IPS-20b (cell line): ENCODE results near the gene CCNA2.

Experiments used
- H3K27ac ChIP-seq: one replicate; pipeline ENCODE4 v1.5.1; 2013; ENCODE audit warnings: low read length
- H3K27me3 ChIP-seq: 2 replicates; pipeline ENCODE4 v1.6.1; 2013; ENCODE audit warnings: mild to moderate bottlenecking, low read length, inconsistent platforms; ENCODE audit not compliant: insufficient read depth
- H3K36me3 ChIP-seq: 2 replicates; pipeline ENCODE4 v1.6.1; 2013; ENCODE audit warnings: low read depth, mild to moderate bottlenecking, inconsistent platforms, low read length, moderate library complexity; ENCODE audit not compliant: insufficient read depth
- H3K4me1 ChIP-seq: 2 replicates; pipeline ENCODE4 v1.6.1; 2013; ENCODE audit warnings: mild to moderate bottlenecking, control low read depth, inconsistent platforms, low read length, moderate library complexity; ENCODE audit not compliant: insufficient read depth
- H3K4me3 ChIP-seq: 2 replicates; pipeline ENCODE4 v1.5.1; 2013; ENCODE audit warnings: mild to moderate bottlenecking, low read length, inconsistent platforms
- H3K9ac ChIP-seq: 2 replicates; pipeline ENCODE4 v1.6.1; 2013; ENCODE audit warnings: low read depth, mild to moderate bottlenecking, inconsistent platforms, low read length, moderate library complexity
- H3K9me3 ChIP-seq: 2 replicates; pipeline ENCODE4 v1.6.1; 2013; ENCODE audit warnings: mild to moderate bottlenecking, low read depth, low read length, inconsistent platforms; ENCODE audit not compliant: insufficient read depth

Gene CCNA2

DNA sequence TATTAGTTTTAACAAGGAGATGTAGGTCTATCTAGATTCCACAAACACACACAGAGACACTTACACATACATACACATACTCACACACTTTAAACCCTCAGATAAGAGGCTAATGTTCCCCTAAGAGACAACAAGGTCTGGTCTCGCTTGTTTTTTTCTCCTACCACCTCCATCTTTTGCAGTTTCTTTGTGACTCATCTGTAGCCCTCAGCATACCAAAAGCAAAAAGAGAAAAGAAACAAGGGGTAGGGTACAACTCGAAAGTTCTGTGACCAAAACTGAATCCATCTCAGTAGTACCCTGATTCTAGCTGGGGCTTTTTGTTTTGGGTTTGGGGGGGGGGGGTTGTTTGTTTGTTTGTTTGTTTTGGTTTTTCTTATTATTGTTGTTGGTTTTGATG, 34.8 kb downstream of the CCNA2 start:
- H3K9me3 ChIP-seq: no peaks in the 10 kb centered on the region
- no peak overlapping the region for H3K27ac ChIP-seq
- H3K27me3 ChIP-seq: no peaks in the 10 kb centered on the region
- H3K4me1 ChIP-seq: peaks cover 4% of the 10 kb centered on the region; the same call in 1 of the 2 replicates
- H3K36me3 ChIP-seq: no peaks in the 10 kb centered on the region
- no peak overlapping the region for H3K9ac ChIP-seq
- no peak overlapping the region for H3K4me3 ChIP-seq

- Histone ChIP-seq H3K27me3 (no peaks in the 10 kb centered on the region), H3K9ac (no peak overlapping the region), H3K36me3 (no peaks in the 10 kb centered on the region), H3K4me3 (no peak overlapping the region), H3K27ac (no peak overlapping the region), H3K9me3 (no peaks in the 10 kb centered on the region), H3K4me1 (peaks cover 4% of the 10 kb centered on the region; the same call in 1 of the 2 replicates)
Observed at GRCh38 chr4:121786221-121786620, 37.5 kb downstream of the CCNA2 start.

DNA sequence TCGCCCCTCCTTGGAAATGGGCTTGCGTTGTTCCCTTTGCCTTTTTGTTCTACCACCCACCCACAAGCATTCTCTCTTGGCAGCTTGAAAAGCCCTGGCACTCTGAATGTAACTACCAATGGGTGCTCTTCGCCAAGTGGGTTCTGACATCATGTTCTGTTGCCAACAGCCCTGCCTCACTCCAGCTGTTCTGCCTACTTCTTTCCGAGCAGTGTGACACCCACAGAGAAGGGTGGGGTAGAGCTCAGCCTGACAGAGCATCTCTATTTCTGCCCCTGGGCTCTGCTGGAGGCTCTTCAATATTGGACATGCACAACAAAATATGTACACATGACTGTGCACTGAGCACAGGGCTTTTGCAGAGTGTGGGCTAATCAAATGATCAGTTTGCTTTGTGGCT, 38.2 kb downstream of the CCNA2 start:
- Histone ChIP-seq H3K27ac (no peak overlapping the region), H3K4me1 (peaks cover 4% of the 10 kb centered on the region; the same call in 1 of the 2 replicates), H3K9ac (no peak overlapping the region), H3K9me3 (no peaks in the 10 kb centered on the region), H3K27me3 (no peaks in the 10 kb centered on the region), H3K4me3 (no peak overlapping the region), H3K36me3 (no peaks in the 10 kb centered on the region)

GRCh38 chr4:121784975-121785374, 38.7 kb downstream of the CCNA2 start:
- no peak overlapping the region for H3K9ac ChIP-seq
- no peaks in the 10 kb centered on the region for H3K9me3 ChIP-seq
- peaks cover 4% of the 10 kb centered on the region; the same call in 1 of the 2 replicates for H3K4me1 ChIP-seq
- no peaks in the 10 kb centered on the region for H3K27me3 ChIP-seq
- H3K27ac ChIP-seq: no peak overlapping the region
- no peaks in the 10 kb centered on the region for H3K36me3 ChIP-seq
- no peak overlapping the region for H3K4me3 ChIP-seq

- Histone ChIP-seq H3K4me3 (no peak overlapping the region), H3K27me3 (no peaks in the 10 kb centered on the region), H3K9ac (no peak overlapping the region), H3K9me3 (no peaks in the 10 kb centered on the region), H3K4me1 (peaks cover 4% of the 10 kb centered on the region; the same call in 1 of the 2 replicates), H3K36me3 (no peaks in the 10 kb centered on the region), H3K27ac (no peak overlapping the region)
Observed at GRCh38 chr4:121784401-121784800, 39.3 kb downstream of the CCNA2 start.

- H3K9ac ChIP-seq: no peak overlapping the region
Observed at GRCh38 chr4:121783210-121783609, 40.5 kb downstream of the CCNA2 start.

GRCh38 chr4:121778991-121779628, 44.6 kb downstream of the CCNA2 start:
- Histone ChIP-seq H3K27ac (no peak overlapping the region), H3K9ac (no peak overlapping the region), H3K36me3 (no peaks in the 10 kb centered on the region), H3K9me3 (no peaks in the 10 kb centered on the region), H3K27me3 (no peaks in the 10 kb centered on the region), H3K4me1 (peaks cover 3% of the 10 kb centered on the region; the same call in 1 of the 2 replicates), H3K4me3 (no peak overlapping the region)

More at GRCh38 chr4:121783210-121783609, 40.5 kb downstream of the CCNA2 start:
- H3K27ac ChIP-seq: no peak overlapping the region
- no peak overlapping the region for H3K4me3 ChIP-seq
- H3K36me3 ChIP-seq: no peaks in the 10 kb centered on the region
- H3K4me1 ChIP-seq: peaks cover 4% of the 10 kb centered on the region; the same call in 1 of the 2 replicates
- H3K9me3 ChIP-seq: no peaks in the 10 kb centered on the region
- H3K27me3 ChIP-seq: no peaks in the 10 kb centered on the region

GRCh38 chr4:121777625-121778024, 46.1 kb downstream of the CCNA2 start:
- no peaks in the 10 kb centered on the region for H3K9me3 ChIP-seq
- peaks cover 5% of the 10 kb centered on the region; the same call in 1 of the 2 replicates for H3K4me1 ChIP-seq
- no peak overlapping the region for H3K27ac ChIP-seq
- no peaks in the 10 kb centered on the region for H3K36me3 ChIP-seq
- H3K27me3 ChIP-seq: no peaks in the 10 kb centered on the region
- H3K9ac ChIP-seq: no peak overlapping the region
- no peak overlapping the region for H3K4me3 ChIP-seq

GRCh38 chr4:121776610-121777401, 46.9 kb downstream of the CCNA2 start:
- Histone ChIP-seq H3K9me3 (no peaks in the 10 kb centered on the region), H3K27me3 (no peaks in the 10 kb centered on the region), H3K36me3 (no peaks in the 10 kb centered on the region), H3K4me1 (peaks cover 5% of the 10 kb centered on the region; the same call in 1 of the 2 replicates), H3K4me3 (no peak overlapping the region), H3K9ac (no peak overlapping the region), H3K27ac (no peak overlapping the region)

DNA sequence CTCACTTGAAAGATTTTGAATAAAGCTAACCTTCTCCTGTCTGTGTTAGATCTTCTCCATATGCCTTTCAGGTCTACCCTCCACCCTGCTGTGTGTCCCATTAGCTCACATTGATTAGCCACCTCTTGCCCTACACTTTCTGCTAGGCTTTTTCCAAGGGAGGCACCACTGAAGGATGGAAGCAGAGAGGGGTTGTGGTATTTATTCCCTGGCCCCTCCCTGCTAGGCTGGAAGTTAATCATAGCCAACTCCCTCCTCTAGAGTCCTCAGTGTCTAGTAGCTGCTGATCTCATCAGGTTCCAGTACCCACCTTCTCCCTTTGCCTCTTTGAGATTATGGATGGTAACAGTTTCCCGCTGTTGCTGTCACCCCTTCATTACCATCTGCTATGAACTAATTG, 49.8 kb downstream of the CCNA2 start:
- Histone ChIP-seq H3K4me3 (no peak overlapping the region), H3K4me1 (peaks cover 5% of the 10 kb centered on the region; the same call in 1 of the 2 replicates), H3K9me3 (no peaks in the 10 kb centered on the region), H3K36me3 (no peaks in the 10 kb centered on the region), H3K9ac (no peak overlapping the region), H3K27me3 (peaks cover 12% of the 10 kb centered on the region; the same call in 1 of the 2 replicates), H3K27ac (no peak overlapping the region)

GRCh38 chr4:121771869-121772268, 51.8 kb downstream of the CCNA2 start:
- no peaks in the 10 kb centered on the region for H3K9me3 ChIP-seq
- no peak overlapping the region for H3K9ac ChIP-seq
- H3K27ac ChIP-seq: no peak overlapping the region
- H3K36me3 ChIP-seq: no peaks in the 10 kb centered on the region
- no peak overlapping the region for H3K4me3 ChIP-seq
- peaks cover 31% of the 10 kb centered on the region for H3K27me3 ChIP-seq
- peaks cover 5% of the 10 kb centered on the region; the same call in 1 of the 2 replicates for H3K4me1 ChIP-seq

GRCh38 chr4:121769341-121769740, 54.3 kb downstream of the CCNA2 start:
- Histone ChIP-seq H3K36me3 (no peaks in the 10 kb centered on the region), H3K9ac (no peak overlapping the region), H3K27ac (no peak overlapping the region), H3K9me3 (no peaks in the 10 kb centered on the region), H3K4me3 (no peak overlapping the region), H3K4me1 (peaks cover 5% of the 10 kb centered on the region; the same call in 1 of the 2 replicates), H3K27me3 (peaks cover 56% of the 10 kb centered on the region)
